Activated naive CD4-positive, alpha-beta T cell treated with anti-CD3 and anti-CD28 coated beads, Interleukin-2, amount 50 U/mL, for 16 hours (primary cell): ENCODE results near the gene DUSP10.

Experiments used
- DNase-seq: peaks from one replicate; pipeline ENCODE4 v3.0.0-alpha.2; 2020

DUSP10 gene

DNA sequence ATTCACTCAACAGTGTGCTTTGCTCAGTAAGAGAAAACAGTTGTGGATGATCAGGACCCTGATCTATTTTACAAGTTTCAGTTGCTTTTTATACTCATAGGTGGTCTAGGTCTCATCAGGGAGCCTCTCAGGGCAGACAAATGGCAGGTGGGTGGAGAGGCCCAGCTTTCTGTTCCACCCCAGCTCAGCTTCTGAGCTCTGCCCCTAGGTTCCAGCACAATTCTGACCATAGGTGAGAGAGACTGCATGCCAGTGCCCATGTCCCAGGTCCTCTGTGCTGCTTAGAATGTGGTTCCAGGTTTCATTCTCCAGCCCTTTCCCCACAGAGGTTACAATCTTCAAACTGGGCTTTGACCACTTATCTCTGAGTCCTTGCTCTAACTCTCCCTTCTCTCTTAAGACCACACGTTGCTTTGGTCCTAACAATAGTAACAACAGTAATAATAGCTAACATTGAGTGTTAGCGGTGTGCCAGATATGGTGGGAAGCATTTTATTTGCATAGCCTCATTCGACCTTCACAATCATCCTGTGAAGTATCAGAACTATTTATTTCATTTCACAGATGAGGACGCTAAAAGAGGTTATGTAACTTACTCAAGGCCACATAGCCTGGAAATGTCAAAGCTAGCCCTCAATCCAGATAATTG lies 19.6 kb upstream of the DUSP10 start:
- no peak for DNase-seq

- no peak for DNase-seq
Measured at GRCh38 chr1:221760911-221761310, 19.0 kb upstream of the DUSP10 start.

- DNase-seq = no peak
Measured at GRCh38 chr1:221759436-221759835, 17.5 kb upstream of the DUSP10 start.

DNA sequence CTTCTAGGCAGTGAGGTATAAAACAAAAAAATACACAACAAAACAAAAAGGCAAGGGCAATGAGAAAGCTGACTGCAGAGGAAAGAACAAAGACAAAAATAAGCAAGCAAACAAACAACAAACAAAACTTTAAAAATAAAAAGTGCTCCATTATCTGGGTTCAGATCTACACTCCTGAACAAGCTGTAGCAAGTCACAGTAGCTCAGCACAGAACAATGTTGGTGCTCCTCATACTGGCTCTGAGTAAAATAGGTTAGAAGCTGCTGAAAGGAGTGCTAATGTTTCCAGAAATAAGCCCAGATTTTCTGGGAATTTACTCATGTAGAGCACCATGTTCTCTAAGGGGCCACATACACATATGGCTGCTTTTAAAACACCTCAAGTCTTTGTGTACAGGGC lies 16.6 kb upstream of the DUSP10 start:
- DNase-seq = no peak

- no peak for DNase-seq
Measured at GRCh38 chr1:221756830-221757551, 15.1 kb upstream of the DUSP10 start.

DNA sequence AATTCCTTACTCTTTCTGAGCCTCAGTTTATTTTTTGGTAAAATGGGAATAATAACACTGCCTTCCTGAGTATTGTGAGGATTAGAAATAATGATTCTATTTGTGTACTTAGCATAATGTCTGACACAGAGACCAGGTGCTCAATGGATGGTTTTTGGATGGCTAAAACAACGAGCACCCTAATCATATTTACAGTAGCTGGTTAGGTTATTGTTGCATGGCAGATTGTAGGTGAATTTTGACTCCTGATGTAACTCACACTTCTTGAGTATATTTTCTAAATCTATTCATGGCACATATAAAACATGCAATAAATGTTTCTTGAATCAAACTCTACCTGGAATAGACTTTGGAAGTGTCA lies 11.9 kb upstream of the DUSP10 start:
- DNase-seq = no peak

DNA sequence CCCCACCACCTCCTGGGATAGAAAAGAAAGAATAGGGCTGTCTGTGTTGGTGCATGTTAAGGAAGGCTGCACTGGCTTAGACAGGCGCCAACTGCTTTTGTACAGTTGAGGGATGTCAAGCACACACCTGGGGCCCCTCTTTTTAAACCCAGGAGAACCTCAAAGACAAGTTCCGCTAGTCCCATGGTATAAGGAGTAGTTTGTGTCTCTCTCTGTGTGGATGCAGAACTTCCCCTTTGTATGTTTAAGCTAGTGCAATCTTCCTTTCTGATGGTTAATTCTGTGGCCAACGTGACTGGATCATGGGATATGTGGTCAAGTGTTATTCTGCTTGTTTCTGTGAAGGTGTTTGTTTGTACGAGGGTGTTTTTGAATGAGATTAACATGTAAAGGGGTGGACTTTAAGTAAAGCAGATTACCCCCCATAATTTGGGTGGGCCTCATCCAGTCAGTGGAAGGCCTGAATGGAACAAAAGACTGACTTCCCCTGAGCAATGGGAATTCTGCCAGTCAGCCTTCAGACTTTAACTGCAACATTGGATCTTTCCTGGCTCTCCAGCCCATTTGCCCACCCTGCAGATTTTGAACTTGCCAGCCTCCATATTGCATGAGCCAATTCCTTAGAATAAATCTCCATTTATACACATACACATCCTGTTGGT lies 9.5 kb upstream of the DUSP10 start:
- DNase-seq = no peak

- DNase-seq = no peak
Measured at GRCh38 chr1:221748981-221749380, 7.1 kb upstream of the DUSP10 start.

- no peak for DNase-seq
Measured at GRCh38 chr1:221747839-221748238, 6.0 kb upstream of the DUSP10 start.

DNA sequence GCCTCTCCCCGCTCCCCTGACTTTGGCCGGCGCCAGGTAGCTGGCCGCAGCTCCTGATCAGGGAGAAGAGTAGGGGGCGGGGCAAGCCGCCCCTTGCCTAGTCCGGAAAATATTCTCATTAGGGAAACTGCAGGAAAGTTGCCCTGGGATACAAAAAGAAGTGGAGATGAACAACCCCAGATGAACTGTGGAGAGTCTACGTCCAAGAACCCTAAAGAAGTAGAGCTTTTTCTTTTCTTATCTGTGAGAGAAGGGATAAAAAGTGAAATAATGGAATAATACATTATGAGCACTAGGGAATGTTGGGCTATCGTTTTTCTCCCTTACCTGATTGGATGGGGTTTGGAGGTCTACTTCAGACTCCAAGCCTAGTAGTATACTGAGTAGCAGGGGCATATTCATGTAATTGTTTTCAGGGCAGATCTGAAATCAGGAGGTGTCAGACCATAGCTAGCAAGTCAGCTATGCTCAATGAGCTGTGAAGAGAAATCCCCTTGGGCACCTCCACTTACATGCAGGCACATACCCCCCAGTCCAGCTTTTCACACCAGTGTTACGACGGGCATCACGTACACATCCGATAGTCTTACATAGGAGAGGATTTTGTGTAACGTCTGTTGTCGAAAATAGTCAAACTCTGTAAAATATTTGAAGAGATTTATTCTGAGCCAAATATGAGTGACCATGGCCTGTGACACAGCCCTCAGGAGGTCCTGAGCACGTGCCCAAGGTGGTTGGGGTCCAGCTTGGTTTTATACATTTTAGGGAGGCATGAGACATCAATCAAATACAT lies 1.7 kb upstream of the DUSP10 start:
- no peak for DNase-seq

- DNase-seq = peak; percentile 77
Measured at GRCh38 chr1:221742555-221743415, 896 bp upstream of the DUSP10 start.

GRCh38 chr1:221740993-221741702 lies 741 bp downstream of the DUSP10 start:
- DNase-seq = peak; percentile 25

- no peak for DNase-seq
Measured at GRCh38 chr1:221740369-221740992, 1.4 kb downstream of the DUSP10 start.

DNA sequence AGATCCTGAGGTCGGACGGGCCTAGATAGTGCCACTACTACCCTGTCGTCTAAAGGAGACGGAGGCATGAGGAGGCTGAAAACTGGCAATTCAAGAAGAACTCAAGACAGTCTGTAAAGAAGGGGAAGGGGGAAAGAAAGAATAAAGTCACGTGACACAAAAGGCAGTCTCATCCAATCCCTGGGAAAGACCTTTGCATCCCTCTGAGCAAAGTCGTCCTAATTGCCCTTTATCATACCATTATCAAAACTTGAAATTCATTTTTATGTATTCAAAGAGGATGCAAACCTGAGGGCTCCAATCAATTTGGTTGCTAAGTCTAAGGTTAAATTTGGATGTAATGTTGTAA lies 2.2 kb downstream of the DUSP10 start:
- no peak for DNase-seq

DNA sequence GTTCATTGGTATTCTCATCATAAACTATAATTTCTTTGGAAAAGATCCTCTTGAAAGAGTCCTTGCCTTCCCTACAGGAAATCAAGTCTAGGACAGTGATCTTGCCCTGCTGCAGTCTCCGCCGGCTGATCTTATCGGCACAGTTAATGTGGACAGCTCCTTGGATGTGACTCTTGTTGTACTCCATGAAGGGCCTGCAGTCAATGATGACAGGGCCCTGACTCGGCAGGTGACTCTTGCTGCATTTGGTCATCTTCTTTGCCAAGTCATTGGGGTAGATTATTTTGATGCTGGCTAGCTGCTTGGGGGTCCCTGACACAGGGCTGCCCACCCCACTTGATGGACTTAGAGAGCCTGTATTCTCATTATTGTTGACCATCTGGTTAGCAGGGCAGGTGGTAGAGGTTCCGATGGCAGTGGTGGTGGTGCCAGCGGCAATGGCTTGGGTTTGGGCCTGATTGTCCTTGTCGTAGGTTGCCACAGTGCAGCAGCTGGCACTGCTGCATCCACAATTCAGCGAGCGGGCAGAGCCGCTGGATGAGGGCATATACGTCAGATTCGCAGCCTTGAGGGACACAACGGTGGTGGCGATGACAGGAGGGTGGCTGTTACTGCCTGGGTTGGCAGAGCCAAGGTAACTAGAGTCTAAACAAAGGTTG lies 2.7 kb downstream of the DUSP10 start:
- DNase-seq = no peak

- DNase-seq = no peak
Measured at GRCh38 chr1:221736714-221737113, 5.2 kb downstream of the DUSP10 start.

GRCh38 chr1:221735999-221736398 lies 5.9 kb downstream of the DUSP10 start:
- DNase-seq = no peak

- no peak for DNase-seq
Measured at GRCh38 chr1:221734187-221734586, 7.7 kb downstream of the DUSP10 start.

DNA sequence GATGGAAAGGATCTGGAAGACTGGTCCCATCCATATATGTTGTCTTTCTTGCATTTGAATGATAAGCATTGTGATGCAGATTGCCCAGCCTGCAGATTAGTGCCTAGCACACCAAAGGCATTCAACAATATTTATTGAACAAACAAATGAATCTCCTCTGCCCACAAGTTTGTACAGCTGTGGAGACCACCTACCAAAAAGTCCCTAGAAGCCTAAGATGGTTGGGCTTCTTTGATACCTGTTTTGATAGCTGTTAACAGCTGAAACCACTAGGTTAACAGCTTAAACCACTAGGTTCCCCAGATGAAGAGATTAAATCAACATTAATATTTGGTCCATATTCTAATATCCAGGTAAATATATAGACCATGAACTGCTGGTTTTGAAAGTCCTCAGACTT lies 9.8 kb downstream of the DUSP10 start:
- no peak for DNase-seq

- DNase-seq = no peak
Measured at GRCh38 chr1:221729771-221730330, 12.0 kb downstream of the DUSP10 start.
